Endothelial cell of umbilical vein (primary cell): ENCODE measurements around the gene KIF21B. TPM values are rescaled to one million over a fixed set of nuclear protein-coding genes. Genes with fewer than 3 reads are reported as not detected.

ENCODE experiments used
- BruUV-seq: library from RNA; stranded (reverse); fragments of 400-500 nt; replicated peaks from 2 replicates; lab custom pipeline; 2021; lab: Mats Ljungman, UMichigan
- CTCF ChIA-PET: fragments of 300-600, 350-600 bp; sonication (Branson Sonifier 250); formaldehyde crosslinking; loops from one replicate; lab custom pipeline; 2021; ENCODE audit warnings: antibody characterized with exemption, inconsistent platforms; lab: Charles Lee
- POLR2A ChIA-PET: fragments of 300-600, 350-600 bp; sonication (Branson Sonifier 250); formaldehyde crosslinking; loops from one replicate; lab custom pipeline; 2021; ENCODE audit warnings: antibody characterized with exemption, inconsistent platforms; lab: Charles Lee
- DNase-seq: peaks from one replicate; pipeline ENCODE4 v3.0.0-alpha.2; 2011; ENCODE audit warnings: low read depth, low spot score
- FAIRE-seq: peaks from 2 replicates; lab custom pipeline; 2011; peaks lifted over from hg19 to GRCh38; lab: Jason Lieb, UNC
- H2AFZ ChIP-seq: 2 replicates; pipeline ENCODE4 v1.6.0; 2012; ENCODE audit warnings: low read depth, low read length, control low read depth, inconsistent platforms
- H3K27ac ChIP-seq: 2 replicates; pipeline ENCODE4 v1.5.1; 2011; ENCODE audit warnings: low read depth, mild to moderate bottlenecking, control low read depth, low read length, moderate library complexity; ENCODE audit not compliant: insufficient read depth
- H3K27me3 ChIP-seq, 2 experiments: 2 replicates each; pipeline versions ENCODE4 v1.6.0 to v1.6.1; 2011; ENCODE audit warnings: low read length in 2 of 2, mixed read lengths in 1 of 2; ENCODE audit not compliant: control insufficient read depth in 2 of 2, insufficient read depth in 2 of 2
- H3K36me3 ChIP-seq, 2 experiments: 2 replicates in 1 of 2; 3 replicates in 1 of 2; pipeline ENCODE4 v1.5.1; 2011; ENCODE audit warnings: low read length in 2 of 2, mild to moderate bottlenecking in 1 of 2, moderate library complexity in 1 of 2; ENCODE audit not compliant: control insufficient read depth in 2 of 2, insufficient read depth in 2 of 2; ENCODE audit errors: extremely low read depth in 1 of 2
- H3K4me1 ChIP-seq: 3 replicates; pipeline ENCODE4 v1.5.1; 2011; ENCODE audit warnings: mild to moderate bottlenecking, low read length; ENCODE audit not compliant: control insufficient read depth, insufficient read depth; ENCODE audit errors: extremely low read depth
- H3K4me2 ChIP-seq: 2 replicates; pipeline ENCODE4 v1.6.1; 2011; ENCODE audit warnings: low read length, control low read depth, mixed read lengths; ENCODE audit not compliant: insufficient read depth
- H3K4me3 ChIP-seq, 3 experiments: fragments of 200-600 bp in 1 of 3; sonication (generic), shearing (Covaris generic) in 1 of 3; replicated peaks in 1 of 3; 2 replicates each; pipeline ENCODE4 v1.5.1; 2011 to 2016; ENCODE audit warnings: control low read depth in 3 of 3, low read length in 3 of 3, mild to moderate bottlenecking in 2 of 3, inconsistent platforms in 1 of 3, low read depth in 1 of 3, moderate library complexity in 1 of 3; ENCODE audit not compliant: insufficient read depth in 1 of 3
- H3K79me2 ChIP-seq: 2 replicates; pipeline ENCODE4 v1.6.0; 2012; ENCODE audit warnings: low read length, inconsistent platforms; ENCODE audit not compliant: control insufficient read depth, insufficient read depth
- H3K9ac ChIP-seq: replicated peaks from 2 replicates; pipeline ENCODE3; 2011; ENCODE audit warnings: low read length, control low read depth; ENCODE audit not compliant: insufficient read depth; ENCODE audit errors: extremely low read depth
- H3K9me1 ChIP-seq: replicated peaks from 3 replicates; pipeline ENCODE4 v1.6.0; 2011; ENCODE audit warnings: mild to moderate bottlenecking, low read length; ENCODE audit not compliant: control insufficient read depth, insufficient read depth; ENCODE audit errors: extremely low read depth
- H3K9me3 ChIP-seq: replicated peaks from 2 replicates; pipeline ENCODE4 v1.5.1; 2012; ENCODE audit warnings: low read length, inconsistent platforms; ENCODE audit not compliant: control insufficient read depth, insufficient read depth
- H4K20me1 ChIP-seq: replicated peaks from 2 replicates; pipeline ENCODE3; 2011; ENCODE audit warnings: mild to moderate bottlenecking, low read length; ENCODE audit not compliant: control insufficient read depth, insufficient read depth; ENCODE audit errors: extremely low read depth
- EZH2 ChIP-seq: IDR thresholded peaks from 2 replicates; pipeline ENCODE4 v1.6.1; 2012; ENCODE audit warnings: borderline replicate concordance, low read depth, mild to moderate bottlenecking, moderate library complexity, low read length, inconsistent platforms; ENCODE audit not compliant: severe bottlenecking
- FOS ChIP-seq: IDR thresholded peaks from 2 replicates; pipeline ENCODE4 v1.6.1; 2011; ENCODE audit warnings: mild to moderate bottlenecking, low read length, moderate library complexity, borderline replicate concordance; ENCODE audit not compliant: insufficient read depth
- GATA2 ChIP-seq: IDR thresholded peaks from 2 replicates; pipeline ENCODE4 v1.7.0; 2011; ENCODE audit warnings: low read depth, mild to moderate bottlenecking, moderate library complexity, mixed read lengths, low read length; ENCODE audit not compliant: insufficient read length, insufficient read depth
- JUN ChIP-seq: IDR thresholded peaks from 2 replicates; pipeline ENCODE4 v1.6.1; 2011; ENCODE audit warnings: borderline replicate concordance, low read depth; ENCODE audit not compliant: insufficient read length, insufficient read depth
- MAX ChIP-seq: IDR thresholded peaks from 2 replicates; pipeline ENCODE4 v1.6.1; 2011; ENCODE audit not compliant: insufficient read depth, insufficient read length
- MYC ChIP-seq: IDR thresholded peaks from one replicate; pipeline ENCODE4 v1.6.1; 2011; ENCODE audit warnings: mild to moderate bottlenecking, low read depth, low read length
- POLR2A ChIP-seq: IDR thresholded peaks from 2 replicates; pipeline ENCODE4 v1.6.1; 2012; ENCODE audit warnings: low read depth, mild to moderate bottlenecking, control low read depth, low read length
- POLR2AphosphoS5 ChIP-seq: IDR thresholded peaks from 2 replicates; pipeline ENCODE4 v1.6.1; 2012; ENCODE audit warnings: low read depth, mild to moderate bottlenecking, control low read depth, low read length, moderate library complexity; ENCODE audit not compliant: insufficient read depth
- dilution Hi-C: fragments of 300-500 bp; cut with MboI; formaldehyde crosslinking; loops from one replicate; pipeline ENCODE4 v1.15.0; 2019; ENCODE audit warnings: low sequenced_read_pairs; ENCODE audit not compliant: extremely low pct_ligation_motif_present
- intact Hi-C: fragments of 100-400 bp; cut with micrococcal nuclease; formaldehyde crosslinking; loops from one replicate; pipeline ENCODE4 v1.10.0; 2022
- polyA plus RNA-seq, 4 experiments: library from polyadenylated mRNA; depleted of rRNA in 3 of 4; stranded (reverse) in 3 of 4; unstranded in 1 of 4; fragments of >200 nt; gene quantifications; 2 replicates each; pipeline versions ENCODE4 v1.2.1 to v1.2.3, GENCODE V29; 2011 to 2012; ENCODE audit warnings: missing spikeins in 1 of 4
- total RNA-seq: library from RNA; stranded (reverse); gene quantifications from 2 replicates; pipeline ENCODE4 v1.2.3, GENCODE V29; 2021
- TF ChIP-seq, protein P1 (sequence below), 2 donors: IDR thresholded peaks; 1 replicate in 1 of 2; 2 replicates in 1 of 2; pipeline ENCODE4 v1.5.1; 2011; ENCODE audit warnings: low read length in 2 of 2, mild to moderate bottlenecking in 2 of 2, moderate library complexity in 2 of 2, control low read depth in 1 of 2, inconsistent platforms in 1 of 2, low read depth in 1 of 2; ENCODE audit not compliant: insufficient read depth in 1 of 2; ENCODE audit errors: extremely low read depth in 1 of 2

The KIF21B gene
- total and polyA plus RNA-seq, 2 donors (not counting 3 experiments of a cell fraction or from before 2014, with no cell fraction given): 1.9 to 4.4 TPM

- H3K9me3 ChIP-seq: no peaks in the 10 kb centered on the region
- no peaks in the 10 kb centered on the region for H3K4me1 ChIP-seq
- H4K20me1 ChIP-seq: no peaks in the 10 kb centered on the region
- dilution Hi-C loops: no loop called here
- H3K36me3 ChIP-seq: no peaks in the 10 kb centered on the region
- no peak overlapping the region for H2AFZ ChIP-seq
- intact Hi-C loops: no loop called here
- DNase-seq (no peak), FAIRE-seq (no peak)
- POLR2A ChIA-PET: no interaction called here
- BruUV-seq: no TSS peak
- CTCF ChIA-PET: interaction anchor here (1.6 to 19.4 kb wide), 3 partner anchors 9 to 76 kb away, joined by 3 to 586 read pairs (median 7); no protein-coding TSS in a partner anchor
- no peak overlapping the region for H3K27ac ChIP-seq
- no peak overlapping the region for H3K4me3 ChIP-seq
- H3K27me3 ChIP-seq: peaks cover 0 to 12% of the 10 kb centered on the region in 2 experiments
- H3K9me1 ChIP-seq: no peaks in the 10 kb centered on the region
- no peak overlapping the region for H3K9ac ChIP-seq
- H3K79me2 ChIP-seq: no peaks in the 10 kb centered on the region
- TF ChIP-seq EZH2 (no peak), MAX (no peak), MYC (no peak), POLR2AphosphoS5 (no peak), FOS (no peak), GATA2 (no peak), JUN (no peak), POLR2A (no peak)
- TF ChIP-seq, protein P1, sequence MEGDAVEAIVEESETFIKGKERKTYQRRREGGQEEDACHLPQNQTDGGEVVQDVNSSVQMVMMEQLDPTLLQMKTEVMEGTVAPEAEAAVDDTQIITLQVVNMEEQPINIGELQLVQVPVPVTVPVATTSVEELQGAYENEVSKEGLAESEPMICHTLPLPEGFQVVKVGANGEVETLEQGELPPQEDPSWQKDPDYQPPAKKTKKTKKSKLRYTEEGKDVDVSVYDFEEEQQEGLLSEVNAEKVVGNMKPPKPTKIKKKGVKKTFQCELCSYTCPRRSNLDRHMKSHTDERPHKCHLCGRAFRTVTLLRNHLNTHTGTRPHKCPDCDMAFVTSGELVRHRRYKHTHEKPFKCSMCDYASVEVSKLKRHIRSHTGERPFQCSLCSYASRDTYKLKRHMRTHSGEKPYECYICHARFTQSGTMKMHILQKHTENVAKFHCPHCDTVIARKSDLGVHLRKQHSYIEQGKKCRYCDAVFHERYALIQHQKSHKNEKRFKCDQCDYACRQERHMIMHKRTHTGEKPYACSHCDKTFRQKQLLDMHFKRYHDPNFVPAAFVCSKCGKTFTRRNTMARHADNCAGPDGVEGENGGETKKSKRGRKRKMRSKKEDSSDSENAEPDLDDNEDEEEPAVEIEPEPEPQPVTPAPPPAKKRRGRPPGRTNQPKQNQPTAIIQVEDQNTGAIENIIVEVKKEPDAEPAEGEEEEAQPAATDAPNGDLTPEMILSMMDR (IDR thresholded peaks at IDR 0.05; ENCODE audit: extremely low read depth in 1 of 2, insufficient read depth in 1 of 2, low read depth in 1 of 2, low read length in 2 of 2): no peak
- no peak overlapping the region for H3K4me2 ChIP-seq
Measured at GRCh38 chr1:201051399-201051798, 27.9 kb upstream of the KIF21B start.
